Vagina (tissue), 2 donors: ENCODE results near the gene BLTP1. TPM values are rescaled to one million over a fixed set of nuclear protein-coding genes. Genes with fewer than 3 reads are reported as not detected.

Source experiments
- DNase-seq, 2 donors: peaks; one replicate each; pipeline ENCODE4 v3.0.0-alpha.2; 2017; ENCODE audit errors: extremely low spot score in 2 of 2
- H3K27ac ChIP-seq: fragments of 200-600 bp; sonication (generic); one replicate; pipeline ENCODE4 v1.5.1; 2019
- H3K27me3 ChIP-seq: fragments of 200-600 bp; sonication (generic); one replicate; pipeline ENCODE4 v1.5.1; 2019
- H3K36me3 ChIP-seq, 2 donors: fragments of 200-600 bp; sonication (generic); one replicate each; pipeline ENCODE4 v1.5.1; 2017 to 2019
- H3K4me1 ChIP-seq: fragments of 200-600 bp; sonication (generic); one replicate; pipeline ENCODE4 v1.5.1; 2019
- H3K4me3 ChIP-seq, 2 donors: fragments of 200-600 bp; sonication (generic); 1 replicate in 1 of 2; 2 replicates in 1 of 2; pipeline ENCODE4 v1.5.1; 2016 to 2019
- H3K9me3 ChIP-seq: fragments of 200-600 bp; sonication (generic); one replicate; pipeline ENCODE4 v1.5.1; 2019
- CTCF ChIP-seq, 3 experiments: fragments of 450-650 bp in 2 of 3; fragments of 200-600 bp in 1 of 3; sonication (generic) in 1 of 3; IDR thresholded peaks; one replicate each; pipeline ENCODE4 v1.5.1; 2017 to 2019; ENCODE audit warnings: antibody characterized with exemption in 3 of 3, mild to moderate bottlenecking in 2 of 3, moderate library complexity in 2 of 3
- POLR2A ChIP-seq, 2 donors: fragments of 450-650 bp; IDR thresholded peaks; one replicate each; pipeline ENCODE4 v1.6.1; 2017; ENCODE audit warnings: antibody characterized with exemption in 2 of 2, mild to moderate bottlenecking in 2 of 2, moderate library complexity in 2 of 2
- POLR2AphosphoS5 ChIP-seq, 2 donors: sonication (generic); formaldehyde crosslinking; IDR thresholded peaks; one replicate each; pipeline ENCODE4 v1.9.0; 2017; ENCODE audit warnings: antibody characterized with exemption in 2 of 2, mild to moderate bottlenecking in 2 of 2, low read depth in 1 of 2; ENCODE audit not compliant: insufficient read depth in 1 of 2
- intact Hi-C: fragments of 100-400 bp; cut with DNase I; formaldehyde crosslinking; loops from one replicate; pipeline ENCODE4 v1.15.1; 2023
- total RNA-seq: library from RNA; depleted of rRNA; stranded (reverse); fragments of >200 nt; gene quantifications from one replicate; pipeline ENCODE4 v1.2.3, GENCODE V29; 2016

Gene BLTP1
- total RNA-seq, 1 donor from 2014 or later: 94.0 TPM

GRCh38 chr4:122131562-122132157, 20.5 kb upstream of the BLTP1 start:
- no peaks in the 10 kb centered on the region for H3K36me3 ChIP-seq
- no peaks in the 10 kb centered on the region for H3K9me3 ChIP-seq
- H3K4me3 ChIP-seq: no peak overlapping the region
- intact Hi-C loops: no loop called here
- DNase-seq: no peak
- H3K27ac ChIP-seq: no peak overlapping the region
- no peaks in the 10 kb centered on the region for H3K4me1 ChIP-seq
- no peaks in the 10 kb centered on the region for H3K27me3 ChIP-seq
- TF ChIP-seq POLR2AphosphoS5 (IDR thresholded peaks at IDR 0.05; ENCODE audit: insufficient read depth in 1 of 2, low read depth in 1 of 2) (no peak), POLR2A (IDR thresholded peaks at IDR 0.05) (no peak), CTCF (IDR thresholded peaks at IDR 0.05) (no peak)

- H3K27me3 ChIP-seq: no peaks in the 10 kb centered on the region
- H3K4me3 ChIP-seq: no peak overlapping the region
- intact Hi-C loops: no loop called here
- H3K9me3 ChIP-seq: no peaks in the 10 kb centered on the region
- H3K36me3 ChIP-seq: no peaks in the 10 kb centered on the region
- no peak for DNase-seq
- no peaks in the 10 kb centered on the region for H3K4me1 ChIP-seq
- TF ChIP-seq CTCF (IDR thresholded peaks at IDR 0.05): no peak
- H3K27ac ChIP-seq: no peak overlapping the region
These were observed 19.2 kb upstream of the BLTP1 start for GRCh38 chr4:122132891-122133290.

- no peak overlapping the region for H3K4me3 ChIP-seq
- H3K27ac ChIP-seq: no peak overlapping the region
- intact Hi-C loops: no loop called here
- no peaks in the 10 kb centered on the region for H3K27me3 ChIP-seq
- H3K4me1 ChIP-seq: no peaks in the 10 kb centered on the region
- TF ChIP-seq POLR2AphosphoS5 (IDR thresholded peaks at IDR 0.05; ENCODE audit: insufficient read depth in 1 of 2, low read depth in 1 of 2): no peak
- TF ChIP-seq POLR2A (IDR thresholded peaks at IDR 0.05): no peak
- TF ChIP-seq CTCF (IDR thresholded peaks at IDR 0.05): no peak
- DNase-seq: no peak
- H3K36me3 ChIP-seq: no peaks in the 10 kb centered on the region
- no peaks in the 10 kb centered on the region for H3K9me3 ChIP-seq
These were observed 13.0 kb upstream of the BLTP1 start for GRCh38 chr4:122139139-122139538.

GRCh38 chr4:122140834-122141233, 11.3 kb upstream of the BLTP1 start:
- no peak for TF ChIP-seq POLR2AphosphoS5 (IDR thresholded peaks at IDR 0.05; ENCODE audit: insufficient read depth in 1 of 2, low read depth in 1 of 2)
- no peak for TF ChIP-seq POLR2A (IDR thresholded peaks at IDR 0.05)
- no peak for TF ChIP-seq CTCF (IDR thresholded peaks at IDR 0.05)
- Histone ChIP-seq H3K4me1 (no peaks in the 10 kb centered on the region), H3K36me3 (no peaks in the 10 kb centered on the region), H3K9me3 (no peaks in the 10 kb centered on the region), H3K27me3 (no peaks in the 10 kb centered on the region), H3K4me3 (no peak overlapping the region), H3K27ac (no peak overlapping the region)
- intact Hi-C loops: no loop called here
- no peak for DNase-seq

- H3K4me1 ChIP-seq: no peaks in the 10 kb centered on the region
- intact Hi-C loops: no loop called here
These were observed 9.4 kb upstream of the BLTP1 start for GRCh38 chr4:122142687-122143086.

More at GRCh38 chr4:122142687-122143086, 9.4 kb upstream of the BLTP1 start:
- TF ChIP-seq POLR2A (IDR thresholded peaks at IDR 0.05): no peak
- H3K27me3 ChIP-seq: no peaks in the 10 kb centered on the region
- H3K9me3 ChIP-seq: no peaks in the 10 kb centered on the region
- H3K36me3 ChIP-seq: no peaks in the 10 kb centered on the region
- DNase-seq: no peak
- no peak overlapping the region for H3K27ac ChIP-seq
- no peak overlapping the region for H3K4me3 ChIP-seq
